ENCODE data around the gene TTPAL. TPM values are rescaled to one million over a fixed set of nuclear protein-coding genes. Genes with fewer than 3 reads are reported as not detected.

The TTPAL gene
- total RNA-seq, 2 donors from 2014 or later = 19.7 to 36.1 TPM

GRCh38 chr20:44509762-44510161, 34.1 kb downstream of the TTPAL start:
- DNase-seq (ENCODE audit: low spot score) = no peak
- Mint-ChIP-seq H3K4me3 (no peak overlapping the region), H3K4me1 (ENCODE audit: low read depth in 2 of 2) (peaks cover 4 to 8% of the 10 kb centered on the region in 2 donors), H3K36me3 (peaks cover 6% of the 10 kb centered on the region), H3K9me3 (no peaks in the 10 kb centered on the region), H3K27me3 (no peaks in the 10 kb centered on the region), H3K27ac (no peak overlapping the region)
- no peak for ATAC-seq

DNA sequence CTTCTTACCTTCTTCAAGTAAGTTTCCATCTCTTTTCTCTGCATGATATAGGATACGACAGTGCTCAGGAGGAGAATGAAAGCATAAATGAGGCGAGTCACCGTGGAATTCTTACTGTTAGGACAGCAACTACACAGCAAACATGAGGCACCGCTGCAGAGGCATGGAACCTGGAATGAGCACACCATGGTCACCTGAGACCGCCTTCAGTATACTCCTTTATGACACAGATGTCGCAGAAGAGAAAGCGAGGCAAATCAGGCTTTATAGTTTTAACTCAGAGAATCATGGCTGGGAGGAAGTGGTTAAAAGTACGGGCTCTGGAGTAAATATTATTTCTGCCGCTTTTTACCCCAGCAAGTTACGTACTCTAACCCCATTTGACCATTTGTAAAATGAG, 38.2 kb downstream of the TTPAL start:
- Mint-ChIP-seq H3K27ac (peak overlapping the region in 1 of 2 donors; percentile 3), H3K9me3 (no peaks in the 10 kb centered on the region), H3K4me3 (no peak overlapping the region), H3K36me3 (peaks cover 5% of the 10 kb centered on the region), H3K27me3 (no peaks in the 10 kb centered on the region), H3K4me1 (ENCODE audit: low read depth in 2 of 2) (peaks cover 21 to 22% of the 10 kb centered on the region in 2 donors)
- no peak for ATAC-seq
- DNase-seq (ENCODE audit: low spot score) = no peak

DNA sequence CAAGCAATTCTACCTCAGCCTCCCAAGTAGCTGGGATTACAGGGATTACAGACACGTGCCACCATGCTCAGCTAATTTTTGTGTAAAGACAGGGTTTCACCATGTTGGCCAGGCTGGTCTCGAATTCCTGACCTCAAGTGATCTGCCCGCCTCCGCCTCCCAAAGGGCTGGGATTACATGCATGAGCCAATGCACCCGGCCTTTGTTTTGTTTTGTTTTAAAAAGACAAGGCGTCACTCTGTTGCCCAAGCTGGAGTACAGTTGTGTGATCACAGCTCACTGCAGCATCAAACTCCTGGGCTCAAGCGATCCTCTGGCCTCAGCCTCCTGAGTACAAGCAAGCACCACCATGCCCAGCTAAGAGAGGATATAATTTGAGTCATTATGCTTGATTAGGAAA, 40.8 kb downstream of the TTPAL start:
- ATAC-seq = no peak
- Mint-ChIP-seq H3K36me3 (no peaks in the 10 kb centered on the region), H3K4me1 (ENCODE audit: low read depth in 2 of 2) (peaks cover 31 to 37% of the 10 kb centered on the region in 2 donors), H3K9me3 (no peaks in the 10 kb centered on the region), H3K27ac (no peak overlapping the region), H3K27me3 (no peaks in the 10 kb centered on the region), H3K4me3 (no peak overlapping the region)
- no peak for DNase-seq (ENCODE audit: low spot score)

- Mint-ChIP-seq H3K4me3 (no peak overlapping the region), H3K27ac (no peak overlapping the region), H3K9me3 (no peaks in the 10 kb centered on the region), H3K27me3 (no peaks in the 10 kb centered on the region), H3K4me1 (ENCODE audit: low read depth in 2 of 2) (peaks cover 35 to 44% of the 10 kb centered on the region in 2 donors), H3K36me3 (no peaks in the 10 kb centered on the region)
- DNase-seq (ENCODE audit: low spot score) (no peak), ATAC-seq (no peak)
Measured at GRCh38 chr20:44517454-44517853, 41.8 kb downstream of the TTPAL start.

- H3K27me3 Mint-ChIP-seq = no peaks in the 10 kb centered on the region
- H3K27ac Mint-ChIP-seq = no peak overlapping the region
Measured at GRCh38 chr20:44518248-44518647, 42.6 kb downstream of the TTPAL start.

GRCh38 chr20:44520881-44521280, 45.2 kb downstream of the TTPAL start:
- H3K27me3 Mint-ChIP-seq = no peaks in the 10 kb centered on the region
- H3K9me3 Mint-ChIP-seq = no peaks in the 10 kb centered on the region
- DNase-seq (ENCODE audit: low spot score) (no peak), ATAC-seq (no peak)
- H3K4me1 Mint-ChIP-seq (ENCODE audit: low read depth in 2 of 2) = peaks cover 27 to 46% of the 10 kb centered on the region in 2 donors
- peak overlapping the region; percentile 81 for H3K4me3 Mint-ChIP-seq
- no peaks in the 10 kb centered on the region for H3K36me3 Mint-ChIP-seq
- H3K27ac Mint-ChIP-seq = peak overlapping the region; percentile 74 to 85

More at GRCh38 chr20:44518248-44518647, 42.6 kb downstream of the TTPAL start:
- peaks cover 32 to 52% of the 10 kb centered on the region in 2 donors for H3K4me1 Mint-ChIP-seq (ENCODE audit: low read depth in 2 of 2)
- ATAC-seq (no peak), DNase-seq (ENCODE audit: low spot score) (no peak)
- no peaks in the 10 kb centered on the region for H3K9me3 Mint-ChIP-seq
- H3K4me3 Mint-ChIP-seq = no peak overlapping the region
- H3K36me3 Mint-ChIP-seq = no peaks in the 10 kb centered on the region

DNA sequence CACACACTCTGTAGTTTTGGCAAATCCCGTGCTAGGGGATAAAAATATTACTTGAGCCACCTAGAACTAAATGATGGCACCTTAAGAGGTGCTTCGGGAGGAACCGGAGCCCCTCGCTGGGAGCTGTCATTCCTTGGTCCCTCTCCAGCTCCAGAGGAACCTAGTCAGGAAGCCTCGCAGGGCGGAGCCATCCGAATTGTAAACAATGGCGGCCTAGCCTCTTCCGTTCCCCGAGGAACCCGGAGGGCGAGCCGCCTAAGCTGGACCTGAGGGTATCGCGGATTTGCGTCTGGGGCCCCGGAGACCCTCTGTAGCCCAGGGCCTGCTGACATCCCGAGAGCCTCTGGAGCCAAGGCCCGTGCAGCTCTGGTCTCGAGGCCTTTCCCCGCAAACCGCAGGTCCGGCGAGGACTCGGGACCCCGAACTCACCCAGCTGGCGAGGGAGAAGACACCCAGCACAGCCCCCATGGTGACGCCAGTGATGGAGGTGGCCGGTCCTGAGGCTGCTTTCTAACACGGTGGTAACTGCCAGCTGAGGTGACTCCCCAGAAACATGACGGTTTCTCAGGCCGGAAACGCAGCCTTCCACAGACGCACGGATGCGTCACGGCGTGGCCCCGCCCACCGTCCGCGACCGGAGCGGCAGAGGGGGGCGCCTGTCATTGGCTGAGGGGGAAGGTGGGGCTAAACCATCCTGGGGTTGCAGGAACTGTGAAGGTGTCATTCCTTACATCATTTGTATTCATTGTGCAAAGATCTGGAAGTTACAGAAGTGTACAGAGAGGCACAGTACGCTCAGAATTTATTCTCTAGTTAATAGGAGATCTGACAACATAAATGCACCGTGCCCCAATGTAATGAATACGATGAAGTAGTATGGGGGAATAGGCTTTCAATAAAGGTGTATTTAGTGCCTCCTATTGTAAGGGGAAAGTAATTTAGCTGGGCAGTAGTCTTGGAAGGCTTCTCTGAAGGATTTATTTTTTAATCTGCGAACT, 46.1 kb downstream of the TTPAL start, which contains the start of gene SERINC3:
Gene SERINC3 (minus strand): TSS at position 587 of the 998 bp plus-strand sequence. CDS start 119 bp downstream, at position 468.
- Mint-ChIP-seq H3K27ac (peak within 1 kb of the TSS; percentile 74 to 85), H3K36me3 (no peaks in the 10 kb centered on the region), H3K9me3 (no peaks in the 10 kb centered on the region), H3K4me1 (ENCODE audit: low read depth in 2 of 2) (peaks cover 25 to 46% of the 10 kb centered on the region in 2 donors), H3K27me3 (no peaks in the 10 kb centered on the region), H3K4me3 (peak within 1 kb of the TSS; percentile 81)
- peak; percentile 100 for ATAC-seq
- DNase-seq (ENCODE audit: low spot score) = peak; percentile 98

DNA sequence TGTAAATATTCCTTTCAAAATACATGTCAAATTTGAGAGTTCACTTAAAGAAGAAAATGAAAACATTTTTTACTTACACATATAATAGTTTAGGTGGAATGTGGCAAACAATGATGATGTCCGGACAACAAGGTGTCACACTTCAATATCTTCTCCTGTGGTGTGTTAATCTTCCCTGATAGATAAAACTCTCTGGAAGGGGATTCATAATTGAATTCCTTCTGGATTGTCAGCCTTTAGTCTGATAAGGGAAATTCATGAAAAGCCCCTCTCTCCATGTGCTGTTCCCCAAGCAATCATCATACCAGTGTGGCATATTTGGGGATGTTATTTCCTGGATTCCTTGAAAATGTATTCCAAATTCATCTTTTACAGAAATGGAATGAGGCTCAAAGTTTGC, 47.2 kb downstream of the TTPAL start:
- peaks cover 17 to 38% of the 10 kb centered on the region in 2 donors for H3K4me1 Mint-ChIP-seq (ENCODE audit: low read depth in 2 of 2)
- no peaks in the 10 kb centered on the region for H3K9me3 Mint-ChIP-seq
- ATAC-seq (no peak), DNase-seq (ENCODE audit: low spot score) (no peak)
- no peaks in the 10 kb centered on the region for H3K36me3 Mint-ChIP-seq
- peak overlapping the region; percentile 74 to 85 for H3K27ac Mint-ChIP-seq
- H3K27me3 Mint-ChIP-seq = no peaks in the 10 kb centered on the region
- H3K4me3 Mint-ChIP-seq = peak overlapping the region; percentile 81

DNA sequence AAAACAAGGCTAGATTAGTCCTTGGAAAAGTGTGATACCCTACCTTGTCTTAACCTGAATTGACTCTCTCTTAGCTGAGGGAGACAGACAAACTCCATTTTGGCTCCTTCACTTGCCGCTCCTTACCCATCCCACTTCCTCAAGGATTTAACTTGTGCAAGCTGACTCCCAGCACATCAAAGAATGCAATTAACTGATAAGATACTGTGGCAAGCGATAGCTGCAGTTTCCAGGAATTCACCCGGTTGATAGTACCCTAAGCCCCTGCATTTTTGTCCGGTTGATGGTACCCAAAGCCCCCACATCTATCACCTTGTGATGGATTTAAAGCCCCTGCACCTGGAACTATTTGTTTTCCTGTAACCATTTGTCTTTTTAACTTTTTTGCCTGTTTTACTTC, 48.1 kb downstream of the TTPAL start:
- peaks cover 15 to 35% of the 10 kb centered on the region in 2 donors for H3K4me1 Mint-ChIP-seq (ENCODE audit: low read depth in 2 of 2)

DNA sequence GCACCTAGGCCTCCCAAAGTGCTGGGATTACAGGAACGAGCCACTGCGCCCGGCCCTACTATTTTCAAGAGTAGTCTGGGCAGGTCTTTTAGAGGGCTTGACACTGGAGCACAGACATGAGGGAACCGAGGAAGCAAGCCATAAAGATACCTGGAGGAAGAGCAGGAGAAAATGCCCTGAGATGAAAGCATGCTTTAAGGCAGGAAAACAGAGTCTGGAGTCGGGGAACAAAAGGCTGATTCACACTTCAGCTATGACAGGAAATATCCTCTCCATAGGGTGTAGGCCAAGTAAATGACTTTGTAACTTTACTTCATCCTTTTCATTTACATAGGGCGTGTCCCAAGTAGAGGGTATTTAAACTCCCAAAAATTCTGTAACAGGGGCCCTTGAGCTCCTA, 50.5 kb downstream of the TTPAL start:
- Mint-ChIP-seq H3K36me3 (no peaks in the 10 kb centered on the region), H3K27ac (no peak overlapping the region), H3K27me3 (no peaks in the 10 kb centered on the region), H3K4me3 (no peak overlapping the region), H3K9me3 (no peaks in the 10 kb centered on the region), H3K4me1 (ENCODE audit: low read depth in 2 of 2) (peaks cover 6 to 17% of the 10 kb centered on the region in 2 donors)
- no peak for DNase-seq (ENCODE audit: low spot score)
- ATAC-seq = no peak

More for the DNA sequence above, 48.1 kb downstream of the TTPAL start:
- Mint-ChIP-seq H3K36me3 (no peaks in the 10 kb centered on the region), H3K27ac (peak overlapping the region; percentile 74 to 85), H3K9me3 (no peaks in the 10 kb centered on the region), H3K4me3 (peak overlapping the region; percentile 81), H3K27me3 (no peaks in the 10 kb centered on the region)
- ATAC-seq = no peak
- DNase-seq (ENCODE audit: low spot score) = no peak

DNA sequence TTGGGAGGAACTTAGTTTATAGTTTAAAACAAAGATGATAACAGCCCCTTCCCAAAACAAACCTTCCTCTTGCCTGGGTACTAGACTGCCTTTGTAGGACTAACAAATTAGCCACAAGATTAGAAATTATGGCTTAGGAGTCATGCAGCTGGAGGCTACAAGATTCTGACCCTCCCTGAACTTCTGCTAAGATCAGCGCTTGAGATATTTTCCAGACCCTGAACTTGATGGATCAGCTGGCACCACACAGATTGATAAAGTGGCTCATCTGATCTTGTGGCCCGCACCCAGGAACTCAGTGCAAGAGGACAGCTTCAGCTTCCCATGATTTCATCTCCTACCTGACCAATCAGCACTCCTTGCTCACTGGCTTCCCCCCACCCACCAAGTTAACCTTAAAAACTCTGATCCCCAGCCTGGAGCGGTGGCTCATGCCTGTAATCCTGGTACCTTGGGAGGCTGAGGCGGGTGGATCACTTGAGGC, 52.1 kb downstream of the TTPAL start:
- no peak overlapping the region for H3K27ac Mint-ChIP-seq
- H3K27me3 Mint-ChIP-seq = no peaks in the 10 kb centered on the region
- DNase-seq (ENCODE audit: low spot score) = no peak
- no peaks in the 10 kb centered on the region for H3K36me3 Mint-ChIP-seq
- peaks cover 3 to 11% of the 10 kb centered on the region in 2 donors for H3K4me1 Mint-ChIP-seq (ENCODE audit: low read depth in 2 of 2)
- no peak overlapping the region for H3K4me3 Mint-ChIP-seq
- H3K9me3 Mint-ChIP-seq = no peaks in the 10 kb centered on the region
- no peak for ATAC-seq

GRCh38 chr20:44528309-44528708, 52.6 kb downstream of the TTPAL start:
- ATAC-seq = no peak
- no peak for DNase-seq (ENCODE audit: low spot score)
- H3K4me1 Mint-ChIP-seq (ENCODE audit: low read depth in 2 of 2) = peaks cover 3 to 5% of the 10 kb centered on the region in 2 donors
- no peaks in the 10 kb centered on the region for H3K9me3 Mint-ChIP-seq
- no peaks in the 10 kb centered on the region for H3K27me3 Mint-ChIP-seq
- H3K4me3 Mint-ChIP-seq = no peak overlapping the region
- H3K36me3 Mint-ChIP-seq = no peaks in the 10 kb centered on the region
- no peak overlapping the region for H3K27ac Mint-ChIP-seq

GRCh38 chr20:44532259-44532980, 56.7 kb downstream of the TTPAL start:
- Mint-ChIP-seq H3K27me3 (no peaks in the 10 kb centered on the region), H3K4me1 (ENCODE audit: low read depth in 2 of 2) (peaks cover 3 to 4% of the 10 kb centered on the region in 2 donors)
- no peak for ATAC-seq

DNA sequence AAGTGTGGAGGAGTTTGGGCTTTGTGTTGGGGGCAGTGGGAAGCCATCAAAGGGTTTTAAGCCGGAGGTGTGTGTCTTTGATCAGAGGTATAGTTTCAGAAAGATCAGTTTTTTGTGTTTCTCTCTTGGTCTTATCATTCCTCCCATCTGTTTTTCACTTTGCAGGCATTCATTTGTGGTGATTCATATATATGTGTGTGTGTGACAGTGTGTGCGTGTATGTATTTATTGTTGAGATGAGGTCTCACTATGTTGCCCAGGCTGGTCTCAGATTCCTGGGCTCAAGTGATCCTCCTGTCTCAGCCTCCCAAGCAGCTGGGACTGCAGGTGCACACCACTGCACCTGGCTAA, 57.3 kb downstream of the TTPAL start:
- ATAC-seq (no peak), DNase-seq (ENCODE audit: low spot score) (no peak)
- Mint-ChIP-seq H3K4me3 (no peak overlapping the region), H3K9me3 (no peaks in the 10 kb centered on the region), H3K27ac (no peak overlapping the region), H3K4me1 (ENCODE audit: low read depth in 2 of 2) (peaks cover 3 to 4% of the 10 kb centered on the region in 2 donors), H3K36me3 (no peaks in the 10 kb centered on the region), H3K27me3 (no peaks in the 10 kb centered on the region)

More at GRCh38 chr20:44532259-44532980, 56.7 kb downstream of the TTPAL start:
- DNase-seq (ENCODE audit: low spot score) = no peak
- Mint-ChIP-seq H3K27ac (no peak overlapping the region), H3K9me3 (no peaks in the 10 kb centered on the region), H3K36me3 (no peaks in the 10 kb centered on the region), H3K4me3 (no peak overlapping the region)

Data from natural killer cell treated with Interleukin-12 subunit alpha and Interleukin-12 subunit beta and Interleukin-15 and Interleukin-18, amount 100 ng/mL, for 72 hours (primary cell).